ENCODE results near the gene CARM1. TPM values are rescaled to one million over a fixed set of nuclear protein-coding genes. Genes with fewer than 3 reads are reported as not detected.

Gene CARM1
- total and polyA plus RNA-seq, 2 donors (not counting 1 experiment from before 2014, with no cell fraction given) = 24.8 to 41.9 TPM

DNA sequence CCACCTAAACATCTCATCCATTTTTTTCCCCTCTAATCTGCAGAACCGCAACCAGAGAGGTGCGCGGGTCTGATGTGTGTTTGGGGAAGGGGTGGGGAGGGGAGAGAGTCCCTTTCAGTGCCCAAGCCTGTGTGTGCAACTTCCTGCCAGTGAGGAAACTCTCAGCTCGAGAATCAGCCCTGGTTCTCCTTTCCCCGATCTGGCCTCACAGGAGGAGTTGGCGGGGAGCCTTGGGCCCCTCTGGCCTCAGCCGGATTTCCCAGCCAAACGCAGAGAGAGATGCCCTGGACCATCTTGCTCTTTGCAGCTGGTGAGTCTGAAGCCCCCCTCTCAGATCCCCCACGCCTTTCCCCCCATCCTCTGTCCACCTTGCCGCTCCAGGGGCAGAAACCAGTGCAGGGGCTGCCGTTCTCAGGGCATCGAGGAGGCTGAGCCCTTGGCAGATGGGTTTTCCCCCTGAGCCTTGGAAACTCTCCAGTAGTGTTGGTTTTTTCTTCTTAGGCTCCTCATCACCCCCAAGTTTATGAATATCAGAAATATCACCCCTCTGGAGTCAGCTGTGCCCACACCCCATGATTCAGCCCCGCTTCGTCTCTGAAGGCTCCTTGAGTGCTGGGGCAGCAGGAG lies 23.0 kb upstream of the CARM1 start, which contains the start of gene C19orf38:
Gene C19orf38 (plus strand): TSS at position 186 of the 627 bp plus-strand sequence. CDS start 94 bp downstream, at position 280.
- Histone ChIP-seq H3K36me3 (ENCODE audit: control insufficient read depth, insufficient read depth, low read length) (no peaks in the 10 kb centered on the region), H3K27me3 (ENCODE audit: control insufficient read depth, insufficient read depth, low read length) (peaks cover 3% of the 10 kb centered on the region), H2AFZ (ENCODE audit: low read length) (no peak within 1 kb of the TSS), H3K4me1 (ENCODE audit: control insufficient read depth, extremely low read depth, insufficient read depth, low read length) (no peaks in the 10 kb centered on the region), H3K4me3 (replicated peaks in 1 of 4; ENCODE audit: control extremely low read depth in 1 of 4, insufficient read depth in 1 of 4, low read depth in 3 of 4, low read length in 4 of 4) (no peak within 1 kb of the TSS), H3K27ac (ENCODE audit: insufficient read depth, low read length) (no peak within 1 kb of the TSS), H3K4me2 (ENCODE audit: extremely low read depth, insufficient read depth, low read length) (no peak within 1 kb of the TSS), H3K9ac (ENCODE audit: insufficient read depth, low read length) (no peak within 1 kb of the TSS), H3K9me3 (ENCODE audit: control insufficient read depth, insufficient read depth, low read depth, low read length) (no peaks in the 10 kb centered on the region), H4K20me1 (ENCODE audit: control insufficient read depth, extremely low read depth, insufficient read depth, low read length) (no peaks in the 10 kb centered on the region), H3K79me2 (ENCODE audit: control insufficient read depth, insufficient read depth, low read length) (no peaks in the 10 kb centered on the region)
- DNase-seq (ENCODE audit: low read depth in 2 of 2) = no peak
- no peak for TF ChIP-seq EZH2 (IDR thresholded peaks at IDR 0.05; ENCODE audit: low read length, missing control alignments)
- TF ChIP-seq, protein P1, sequence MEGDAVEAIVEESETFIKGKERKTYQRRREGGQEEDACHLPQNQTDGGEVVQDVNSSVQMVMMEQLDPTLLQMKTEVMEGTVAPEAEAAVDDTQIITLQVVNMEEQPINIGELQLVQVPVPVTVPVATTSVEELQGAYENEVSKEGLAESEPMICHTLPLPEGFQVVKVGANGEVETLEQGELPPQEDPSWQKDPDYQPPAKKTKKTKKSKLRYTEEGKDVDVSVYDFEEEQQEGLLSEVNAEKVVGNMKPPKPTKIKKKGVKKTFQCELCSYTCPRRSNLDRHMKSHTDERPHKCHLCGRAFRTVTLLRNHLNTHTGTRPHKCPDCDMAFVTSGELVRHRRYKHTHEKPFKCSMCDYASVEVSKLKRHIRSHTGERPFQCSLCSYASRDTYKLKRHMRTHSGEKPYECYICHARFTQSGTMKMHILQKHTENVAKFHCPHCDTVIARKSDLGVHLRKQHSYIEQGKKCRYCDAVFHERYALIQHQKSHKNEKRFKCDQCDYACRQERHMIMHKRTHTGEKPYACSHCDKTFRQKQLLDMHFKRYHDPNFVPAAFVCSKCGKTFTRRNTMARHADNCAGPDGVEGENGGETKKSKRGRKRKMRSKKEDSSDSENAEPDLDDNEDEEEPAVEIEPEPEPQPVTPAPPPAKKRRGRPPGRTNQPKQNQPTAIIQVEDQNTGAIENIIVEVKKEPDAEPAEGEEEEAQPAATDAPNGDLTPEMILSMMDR (conservative IDR thresholded peaks at IDR 0.05 in 1 of 2, IDR thresholded peaks at IDR 0.05 in 1 of 2; ENCODE audit: low read depth in 1 of 2, low read length in 2 of 2) = no peak

DNA sequence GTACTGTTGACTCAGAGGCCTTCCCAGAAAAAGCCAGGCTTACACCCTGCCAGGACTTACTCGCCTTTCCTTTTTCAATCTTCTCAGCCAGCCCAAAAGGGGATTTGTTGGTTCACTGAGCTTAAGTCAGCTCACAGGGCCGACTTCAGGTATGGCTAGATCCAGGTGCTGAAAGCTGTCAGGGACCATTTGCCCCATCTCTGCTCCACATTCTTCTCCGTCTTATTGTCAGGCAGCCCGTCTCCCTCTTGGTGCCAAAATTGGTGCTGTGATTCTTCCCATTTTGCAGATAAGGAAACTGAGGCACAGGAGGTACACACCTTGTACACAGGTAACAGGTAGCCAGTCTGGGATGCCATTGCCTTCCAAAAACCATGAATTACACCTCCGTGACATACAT lies 20.7 kb upstream of the CARM1 start:
- Histone ChIP-seq H3K4me3 (replicated peaks in 1 of 4; ENCODE audit: control extremely low read depth in 1 of 4, insufficient read depth in 1 of 4, low read depth in 3 of 4, low read length in 4 of 4) (no peak overlapping the region), H3K79me2 (ENCODE audit: control insufficient read depth, insufficient read depth, low read length) (no peaks in the 10 kb centered on the region)

DNA sequence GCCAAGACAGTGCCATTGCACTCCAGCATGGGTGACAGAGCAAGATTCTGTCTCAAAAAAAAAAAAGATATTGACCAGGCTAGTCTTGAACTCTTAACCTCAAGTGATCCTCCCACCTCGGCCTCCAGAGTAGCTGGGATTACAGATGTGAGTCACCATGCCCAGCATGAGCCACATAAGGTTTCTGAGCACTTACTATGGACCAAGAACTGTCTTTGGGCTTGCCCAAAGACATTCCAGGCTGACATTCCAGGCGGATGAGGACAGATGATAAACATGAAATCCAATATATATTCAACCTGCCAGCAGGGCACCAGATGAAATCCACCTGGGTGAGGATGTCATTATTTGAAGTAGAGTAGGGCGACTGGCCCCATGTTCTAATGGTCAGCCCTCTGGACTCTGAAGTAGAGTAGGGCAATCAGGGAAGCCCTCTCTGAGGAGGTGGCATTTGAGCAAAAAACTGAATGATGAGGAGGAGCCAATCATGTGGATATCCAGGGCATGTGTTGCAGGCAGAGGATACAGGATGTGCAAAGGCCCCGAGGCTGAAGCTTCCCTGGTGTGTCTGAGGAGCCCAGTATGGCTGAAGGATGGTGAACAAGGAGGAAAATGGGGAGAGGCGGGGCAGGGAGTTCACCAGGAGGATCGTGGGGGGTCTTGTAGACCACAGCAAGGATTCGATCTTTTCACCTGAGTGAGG lies 19.1 kb upstream of the CARM1 start:
- TF ChIP-seq, protein P1 (conservative IDR thresholded peaks at IDR 0.05 in 1 of 2, IDR thresholded peaks at IDR 0.05 in 1 of 2; ENCODE audit: low read depth in 1 of 2, low read length in 2 of 2) = no peak
- no peak for TF ChIP-seq EZH2 (IDR thresholded peaks at IDR 0.05; ENCODE audit: low read length, missing control alignments)
- Histone ChIP-seq H3K4me1 (ENCODE audit: control insufficient read depth, extremely low read depth, insufficient read depth, low read length) (no peaks in the 10 kb centered on the region), H3K27me3 (ENCODE audit: control insufficient read depth, insufficient read depth, low read length) (peaks cover 3% of the 10 kb centered on the region), H4K20me1 (ENCODE audit: control insufficient read depth, extremely low read depth, insufficient read depth, low read length) (no peaks in the 10 kb centered on the region), H3K4me2 (ENCODE audit: extremely low read depth, insufficient read depth, low read length) (no peak overlapping the region), H3K4me3 (replicated peaks in 1 of 4; ENCODE audit: control extremely low read depth in 1 of 4, insufficient read depth in 1 of 4, low read depth in 3 of 4, low read length in 4 of 4) (no peak overlapping the region), H3K9me3 (ENCODE audit: control insufficient read depth, insufficient read depth, low read depth, low read length) (no peaks in the 10 kb centered on the region), H3K79me2 (ENCODE audit: control insufficient read depth, insufficient read depth, low read length) (no peaks in the 10 kb centered on the region), H3K36me3 (ENCODE audit: control insufficient read depth, insufficient read depth, low read length) (no peaks in the 10 kb centered on the region), H3K27ac (ENCODE audit: insufficient read depth, low read length) (no peak overlapping the region), H2AFZ (ENCODE audit: low read length) (no peak overlapping the region), H3K9ac (ENCODE audit: insufficient read depth, low read length) (no peak overlapping the region)
- peak; percentile 42 to 63 for DNase-seq (ENCODE audit: low read depth in 2 of 2)

More for the DNA sequence above, 20.7 kb upstream of the CARM1 start:
- no peaks in the 10 kb centered on the region for H3K4me1 ChIP-seq (ENCODE audit: control insufficient read depth, extremely low read depth, insufficient read depth, low read length)
- no peak overlapping the region for H2AFZ ChIP-seq (ENCODE audit: low read length)
- H3K27me3 ChIP-seq (ENCODE audit: control insufficient read depth, insufficient read depth, low read length) = peaks cover 3% of the 10 kb centered on the region
- TF ChIP-seq, protein P1 (conservative IDR thresholded peaks at IDR 0.05 in 1 of 2, IDR thresholded peaks at IDR 0.05 in 1 of 2; ENCODE audit: low read depth in 1 of 2, low read length in 2 of 2) = no peak
- no peak for TF ChIP-seq EZH2 (IDR thresholded peaks at IDR 0.05; ENCODE audit: low read length, missing control alignments)
- H3K4me2 ChIP-seq (ENCODE audit: extremely low read depth, insufficient read depth, low read length) = no peak overlapping the region
- H3K9me3 ChIP-seq (ENCODE audit: control insufficient read depth, insufficient read depth, low read depth, low read length) = no peaks in the 10 kb centered on the region
- no peak overlapping the region for H3K27ac ChIP-seq (ENCODE audit: insufficient read depth, low read length)
- no peaks in the 10 kb centered on the region for H4K20me1 ChIP-seq (ENCODE audit: control insufficient read depth, extremely low read depth, insufficient read depth, low read length)
- no peak for DNase-seq (ENCODE audit: low read depth in 2 of 2)
- H3K9ac ChIP-seq (ENCODE audit: insufficient read depth, low read length) = no peak overlapping the region
- no peaks in the 10 kb centered on the region for H3K36me3 ChIP-seq (ENCODE audit: control insufficient read depth, insufficient read depth, low read length)
